DMS114 treated with DMSO at 0.1 percent for 48 hours (cell line): ENCODE measurements around the gene CDC25A.
A peak's percentile ranks its signal among the peaks of the same experiment; 100 is the strongest.
"Not testable (repeated sequence)": the region's sequence is repeated elsewhere in the genome, so short reads cannot be mapped to it uniquely, and the experiment has no call there.

Experiments
- DNase-seq: peaks from one replicate; lab custom pipeline; 2025; ENCODE audit not compliant: unreplicated experiment; lab: John Stamatoyannopoulos, UW

CDC25A gene

GRCh38 chr3:48188266-48189201 lies at the start of gene CDC25A:
Gene CDC25A, minus strand, starts transcription at chr3:48188417. Its CDS starts 470 bp downstream, at chr3:48187947.
- DNase-seq = peak; percentile 98

- no peak for DNase-seq
Observed at GRCh38 chr3:48236531-48236930, 48.3 kb upstream of the CDC25A start.

- no peak for DNase-seq
Observed at GRCh38 chr3:48233542-48233941, 45.3 kb upstream of the CDC25A start.

GRCh38 chr3:48232734-48233133 lies 44.5 kb upstream of the CDC25A start:
- peak; percentile 15 for DNase-seq

- no peak for DNase-seq
Observed at GRCh38 chr3:48232232-48232631, 44.0 kb upstream of the CDC25A start.

GRCh38 chr3:48226939-48227338 lies 38.7 kb upstream of the CDC25A start:
- no peak for DNase-seq

- DNase-seq = no peak
Observed at GRCh38 chr3:48225587-48225986, 37.4 kb upstream of the CDC25A start.

GRCh38 chr3:48222616-48223513 lies 34.6 kb upstream of the CDC25A start, which contains the start of gene CAMP:
Gene CAMP, plus strand, starts transcription at chr3:48223495. Its CDS starts 17 bp downstream, at chr3:48223512.
- no peak for DNase-seq

- DNase-seq = no peak
Observed at GRCh38 chr3:48220746-48221145, 32.5 kb upstream of the CDC25A start.

- no peak for DNase-seq
Observed at GRCh38 chr3:48219543-48219942, 31.3 kb upstream of the CDC25A start.

GRCh38 chr3:48218537-48218936 lies 30.3 kb upstream of the CDC25A start:
- DNase-seq = no peak

GRCh38 chr3:48217449-48217848 lies 29.2 kb upstream of the CDC25A start:
- no peak for DNase-seq

- no peak for DNase-seq
Observed at GRCh38 chr3:48215876-48216275, 27.7 kb upstream of the CDC25A start.

- no peak for DNase-seq
Observed at GRCh38 chr3:48215466-48215865, 27.2 kb upstream of the CDC25A start.

- no peak for DNase-seq
Observed at GRCh38 chr3:48215019-48215418, 26.8 kb upstream of the CDC25A start.

- DNase-seq = no peak
Observed at GRCh38 chr3:48214225-48214624, 26.0 kb upstream of the CDC25A start.

GRCh38 chr3:48211776-48212175 lies 23.6 kb upstream of the CDC25A start:
- DNase-seq = not testable (repeated sequence)

- not testable (repeated sequence) for DNase-seq
Observed at GRCh38 chr3:48210534-48210933, 22.3 kb upstream of the CDC25A start.

GRCh38 chr3:48209445-48209844 lies 21.2 kb upstream of the CDC25A start:
- DNase-seq = no peak

- DNase-seq = no peak
Observed at GRCh38 chr3:48208076-48208475, 19.9 kb upstream of the CDC25A start.

- no peak for DNase-seq
Observed at GRCh38 chr3:48202632-48203031, 14.4 kb upstream of the CDC25A start.

GRCh38 chr3:48199117-48199516 lies 10.9 kb upstream of the CDC25A start:
- DNase-seq = no peak
